HG02943 (cell line): ENCODE data around the gene NGFR.
"Not testable (repeated sequence)": the region's sequence is repeated elsewhere in the genome, so short reads cannot be mapped to it uniquely, and the experiment has no call there.

Source experiments
- ATAC-seq: cut with Tn5 transposase; IDR thresholded peaks from one replicate; pipeline ENCODE4 v1.9.1; 2021; ENCODE audit warnings: mild to moderate bottlenecking, low read depth, moderate library complexity; ENCODE audit not compliant: unreplicated experiment

Gene NGFR

DNA sequence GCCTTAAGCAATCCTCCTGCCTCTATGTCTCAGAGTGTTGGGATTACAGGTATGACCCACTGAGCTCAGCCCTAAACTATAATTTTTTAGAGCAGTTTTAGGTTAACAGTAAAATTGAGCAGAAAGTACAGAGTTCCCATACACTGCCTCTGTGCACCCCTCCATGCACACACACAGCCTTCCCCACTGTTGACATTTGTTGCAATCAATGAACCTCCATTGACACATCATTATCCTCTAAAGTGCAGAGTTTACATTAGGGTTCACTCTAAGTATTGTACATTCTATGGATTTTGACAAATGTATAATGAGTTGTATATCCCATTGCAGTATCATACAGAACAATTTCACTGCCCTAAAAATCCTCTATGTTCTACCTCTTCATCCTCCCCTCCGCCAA, 35.0 kb downstream of the NGFR start:
- no peak for ATAC-seq

DNA sequence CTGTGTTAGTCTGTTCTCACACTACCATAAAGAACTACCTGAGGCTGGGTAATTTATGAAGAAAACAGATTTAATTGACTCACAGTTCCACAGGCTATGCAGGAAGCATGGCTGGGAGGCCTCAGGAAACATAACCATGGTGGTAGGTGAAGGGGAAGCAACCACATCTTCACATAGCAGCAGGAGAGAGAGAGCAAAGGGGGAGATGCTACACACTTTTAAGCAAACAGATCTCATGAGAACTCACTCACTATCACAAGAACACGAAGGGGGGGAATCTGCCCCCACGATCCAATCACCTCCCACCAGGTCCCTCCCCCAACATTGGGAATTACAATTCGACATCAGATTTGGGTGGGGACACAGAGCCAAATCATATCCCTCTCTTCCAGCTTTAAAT, 48.8 kb downstream of the NGFR start:
- no peak for ATAC-seq

DNA sequence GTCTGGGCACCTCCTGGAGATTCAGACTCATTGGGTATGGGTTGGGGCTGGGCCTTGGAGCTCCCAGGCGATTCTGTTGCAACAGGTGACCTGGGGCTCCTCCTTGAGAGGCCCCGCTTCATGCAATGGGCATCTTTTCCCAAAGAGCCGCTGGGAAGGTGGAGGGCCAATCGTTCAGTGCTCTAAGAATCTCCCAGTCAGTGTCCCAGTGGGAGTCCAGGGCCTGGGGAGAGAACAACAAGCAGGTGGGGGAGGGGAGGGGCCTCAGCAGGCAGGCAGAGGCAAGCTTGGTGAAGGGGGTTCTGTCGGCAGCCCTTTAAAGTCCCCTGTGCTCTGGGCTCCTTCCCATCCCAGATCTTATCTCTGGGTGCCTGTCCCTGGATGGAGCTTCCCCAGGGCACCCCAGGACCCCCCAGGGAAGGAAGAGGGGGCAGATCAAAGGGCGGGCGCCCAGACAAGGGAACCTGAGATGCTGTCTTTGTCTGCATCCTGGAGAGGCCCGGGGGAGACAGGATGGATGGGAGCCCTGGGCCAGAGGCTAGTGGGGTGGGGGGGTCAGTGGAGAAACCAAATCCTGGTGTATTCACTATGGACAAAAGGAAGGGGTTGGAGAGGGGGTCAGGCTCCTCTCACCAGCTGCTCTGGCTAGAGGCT, 50.0 kb downstream of the NGFR start:
- no peak for ATAC-seq

DNA sequence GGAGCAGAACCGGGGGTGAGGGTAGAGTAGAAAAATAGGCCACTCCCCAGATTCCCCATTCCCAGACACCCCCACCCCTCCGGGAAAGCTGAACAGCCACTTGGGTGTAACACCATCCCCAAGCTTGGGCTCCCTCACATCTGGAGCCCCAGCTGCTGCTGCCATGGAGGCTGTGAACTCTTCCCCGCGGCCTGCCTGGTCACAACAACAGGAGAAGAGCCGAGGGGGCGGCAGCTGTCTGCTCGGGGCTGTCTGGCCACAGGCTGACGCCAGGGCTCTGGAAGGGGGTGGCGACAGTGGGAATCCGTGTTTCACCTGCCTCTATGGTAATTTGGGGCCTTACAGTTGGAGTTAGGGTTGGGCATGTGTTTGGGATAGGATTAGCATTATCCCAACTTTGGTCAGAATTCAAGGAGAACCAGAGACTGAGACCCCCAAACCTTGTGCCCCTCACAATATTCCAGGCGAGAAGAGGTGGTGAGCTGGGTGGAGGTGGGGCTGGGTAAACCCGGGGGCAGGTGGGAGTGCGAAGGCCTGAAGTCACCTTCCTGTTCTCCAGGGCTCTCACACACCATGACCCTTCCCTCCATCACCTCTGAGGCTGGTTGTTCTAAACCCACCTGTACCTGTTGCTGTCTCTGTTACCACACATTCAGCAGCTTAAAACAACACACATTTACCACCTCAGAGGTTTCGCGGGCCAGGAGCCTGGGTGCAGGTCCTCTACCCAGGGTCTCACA, 50.9 kb downstream of the NGFR start:
- no peak for ATAC-seq

DNA sequence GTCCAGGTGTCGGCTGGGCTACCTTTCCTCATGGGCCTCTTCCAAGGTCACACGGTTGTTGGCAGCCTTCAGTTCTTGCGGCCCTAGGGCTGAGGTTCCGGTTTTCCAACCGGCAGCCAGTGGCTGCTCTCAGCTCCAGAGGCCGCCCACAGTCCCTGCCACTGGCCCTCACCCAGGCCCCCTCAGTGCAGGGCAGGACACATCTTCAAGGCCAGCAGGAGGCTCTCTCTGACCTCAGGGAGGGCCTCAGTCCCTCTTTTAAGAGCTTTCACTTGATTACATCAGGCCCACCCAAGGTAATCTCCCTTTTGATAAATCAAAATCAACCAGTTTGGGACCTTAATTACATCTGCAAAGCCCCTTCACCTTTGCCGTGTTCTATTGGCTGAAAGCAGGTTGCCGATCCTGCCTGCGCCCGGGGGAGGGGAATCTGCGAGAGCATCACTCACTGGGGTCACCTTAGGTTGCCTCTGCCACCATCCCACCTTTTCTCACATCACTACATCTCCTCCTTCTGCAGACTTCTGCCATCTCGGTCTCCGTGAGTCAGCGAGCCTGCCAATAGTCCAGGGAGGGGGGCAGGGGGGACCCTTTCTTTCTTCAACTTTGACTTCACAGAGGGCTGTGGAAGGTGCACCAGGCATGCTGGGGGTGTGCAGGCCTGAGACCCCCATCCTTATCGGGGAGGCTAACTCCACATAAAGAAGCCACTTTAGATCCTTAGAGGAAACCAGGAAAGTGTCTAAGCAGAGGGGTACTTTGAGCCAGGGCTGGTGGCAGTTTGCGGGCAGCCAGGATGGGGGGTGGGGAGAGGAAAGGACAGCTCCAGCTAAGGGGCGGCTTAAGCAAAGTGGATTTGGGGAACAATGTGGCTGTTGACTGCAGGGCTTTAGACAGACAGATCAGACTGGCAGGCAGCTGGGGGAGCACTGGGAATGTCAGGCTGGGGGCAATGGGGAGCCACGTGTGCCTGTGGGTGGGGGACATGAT, 51.7 kb downstream of the NGFR start:
- ATAC-seq: no peak

DNA sequence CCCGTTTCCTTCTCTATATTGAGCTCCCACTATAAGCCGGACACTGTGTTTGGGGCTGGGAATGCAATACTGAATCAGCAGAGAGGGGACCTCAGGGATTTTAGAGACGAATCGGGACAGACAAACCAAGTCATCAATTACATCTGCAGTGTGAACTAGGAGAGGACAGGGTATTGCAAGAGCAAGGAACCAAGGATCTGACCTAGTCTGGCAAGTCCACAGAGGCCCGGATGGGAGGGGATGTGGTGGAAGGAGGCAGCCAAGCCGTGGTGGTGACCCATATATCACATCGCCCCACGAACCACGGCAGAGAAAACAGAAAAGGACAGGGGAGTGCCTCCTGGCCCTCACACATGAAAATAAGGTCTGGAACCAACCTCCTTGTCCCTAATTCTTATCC, 52.5 kb downstream of the NGFR start:
- ATAC-seq: no peak

DNA sequence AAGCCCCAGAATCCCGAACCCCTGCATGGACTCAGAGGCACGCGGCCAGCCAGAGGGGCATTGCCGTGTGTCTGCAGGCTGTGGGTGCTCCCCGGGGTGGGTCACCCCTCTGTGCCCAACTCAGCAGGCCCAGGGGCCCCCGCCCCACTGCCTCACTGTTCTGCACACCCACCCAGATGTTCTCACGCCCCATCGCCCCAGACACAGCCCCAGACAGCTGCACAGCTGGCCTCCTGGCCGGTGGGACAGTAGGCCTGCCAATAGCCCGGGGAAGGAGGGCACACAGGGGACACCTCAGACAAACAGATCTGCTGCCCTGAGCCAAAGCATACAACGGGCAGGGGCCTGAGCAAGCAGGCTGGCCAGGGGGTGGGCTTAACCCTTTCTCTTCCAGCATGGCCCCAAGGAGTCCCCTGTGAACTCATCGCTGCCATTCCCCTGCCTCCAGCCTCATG, 53.0 kb downstream of the NGFR start:
- ATAC-seq: no peak

DNA sequence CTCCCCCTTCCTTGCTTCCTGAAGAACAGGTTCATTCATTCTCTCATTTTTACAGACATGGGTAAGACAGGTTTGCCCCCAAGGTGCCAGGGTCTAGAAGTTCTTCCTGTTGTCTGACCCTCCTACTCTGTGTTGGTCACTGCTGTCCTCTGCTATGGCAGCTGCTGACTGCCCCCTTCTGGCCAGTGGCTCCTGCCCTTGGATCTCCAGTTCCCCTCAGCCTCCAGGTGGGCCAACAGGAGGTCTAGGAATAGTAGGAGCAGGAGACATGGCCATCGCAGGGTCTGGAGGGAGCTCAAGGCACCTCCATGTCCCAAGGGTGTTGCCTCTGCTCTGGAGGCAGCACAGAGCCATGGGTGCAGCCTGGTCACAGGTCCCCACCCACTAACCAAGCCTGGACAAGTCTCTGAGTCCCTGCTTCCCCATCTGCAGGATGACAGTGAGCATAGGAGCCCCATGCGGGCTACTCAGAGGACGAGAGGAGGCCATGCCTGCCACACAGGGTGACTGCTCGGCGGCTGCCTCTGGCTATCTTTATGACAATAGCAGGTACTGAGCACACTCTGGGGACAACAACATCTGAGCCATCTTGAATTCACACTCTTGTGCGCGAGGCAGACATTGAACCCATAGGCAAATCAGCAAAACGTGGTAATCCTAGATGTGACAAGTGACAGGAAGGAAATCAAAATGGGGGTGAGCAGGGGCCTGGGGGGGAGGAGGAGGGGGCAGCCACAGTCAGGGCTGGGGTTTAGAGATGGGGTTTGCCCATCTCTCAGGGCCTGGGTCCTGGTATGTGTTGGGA, 53.6 kb downstream of the NGFR start:
- no peak for ATAC-seq

DNA sequence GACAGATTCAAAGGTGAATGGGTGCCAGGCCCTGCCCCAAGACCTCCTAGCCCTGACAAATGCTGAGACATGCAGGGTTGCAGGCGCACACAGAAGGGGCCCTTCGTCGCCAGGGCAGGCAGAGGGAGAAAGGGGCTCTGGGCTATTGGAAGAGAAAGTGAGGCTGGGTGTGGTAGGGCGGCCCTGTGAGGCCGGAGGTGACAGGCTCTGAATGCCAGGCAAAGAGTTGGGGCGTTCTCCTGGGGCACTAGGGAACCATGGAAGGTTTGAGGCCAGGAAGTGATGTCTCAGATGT, 54.2 kb downstream of the NGFR start:
- no peak for ATAC-seq

DNA sequence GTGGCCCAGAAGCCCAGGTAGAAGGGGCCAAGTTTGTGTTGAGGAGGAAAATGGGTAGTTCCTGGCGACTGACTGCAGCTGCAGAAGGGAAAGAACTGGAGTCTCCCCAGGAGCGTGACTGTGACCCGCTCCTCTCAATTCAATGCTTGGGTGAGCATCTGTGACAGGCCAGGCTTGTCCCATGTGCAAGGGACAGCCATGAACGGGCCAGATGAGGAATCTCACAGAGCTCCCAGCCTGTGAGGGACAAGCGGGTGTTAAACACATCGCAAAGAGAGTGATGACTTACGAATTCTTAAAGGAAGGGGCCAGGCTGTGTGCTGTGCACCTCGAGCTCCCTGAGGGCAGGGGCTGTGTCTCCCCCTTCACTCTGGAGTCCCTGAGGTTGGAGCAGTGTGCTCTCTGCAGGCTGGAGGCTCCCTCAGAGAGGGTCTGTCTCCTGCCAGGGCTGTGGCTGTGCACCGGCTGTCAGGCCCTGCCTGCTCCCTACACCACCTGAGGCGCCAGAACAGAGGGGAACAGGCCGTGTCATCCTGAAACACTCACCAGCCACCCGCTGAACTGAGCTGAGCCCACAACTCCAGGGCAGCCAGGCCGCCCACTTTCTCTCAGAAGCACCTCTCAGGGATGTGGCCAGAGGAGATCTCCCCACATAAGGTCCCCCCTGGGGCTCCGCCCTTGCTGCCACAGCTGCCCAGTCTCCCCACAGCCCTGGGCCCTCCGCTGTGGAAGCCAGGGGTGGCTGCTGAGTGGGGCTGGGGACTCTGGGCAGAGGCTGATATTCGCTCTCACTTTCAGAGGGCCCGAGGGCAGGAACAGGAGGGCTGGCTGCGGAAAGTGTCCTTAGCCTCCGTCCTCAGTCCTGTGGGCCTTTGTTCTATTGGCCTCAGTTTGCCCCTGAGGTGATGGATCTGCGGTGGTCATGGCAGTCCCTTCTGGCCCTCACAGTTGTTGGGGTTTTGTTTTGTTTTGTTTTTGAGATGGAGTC, 54.9 kb downstream of the NGFR start:
- no peak for ATAC-seq

DNA sequence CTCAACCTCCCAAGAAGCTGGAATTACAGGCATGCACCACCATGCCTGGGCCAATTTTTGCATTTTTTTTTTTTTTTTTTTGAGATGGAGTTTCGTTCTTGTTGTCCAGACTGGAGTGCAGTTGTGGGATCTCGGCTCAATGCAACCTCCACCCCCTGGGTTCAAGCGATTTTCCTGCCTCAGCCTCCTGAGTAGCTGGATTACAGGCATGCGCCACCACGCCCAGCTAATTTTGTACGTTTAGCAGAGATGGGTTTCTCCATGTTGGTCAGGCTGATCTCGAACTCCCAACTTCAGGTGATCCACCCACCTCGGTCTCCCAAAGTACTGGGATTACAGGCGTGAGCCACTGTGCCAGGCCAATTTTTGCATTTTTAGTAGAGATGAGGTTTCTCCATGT, 55.7 kb downstream of the NGFR start:
- ATAC-seq: not testable (repeated sequence)

DNA sequence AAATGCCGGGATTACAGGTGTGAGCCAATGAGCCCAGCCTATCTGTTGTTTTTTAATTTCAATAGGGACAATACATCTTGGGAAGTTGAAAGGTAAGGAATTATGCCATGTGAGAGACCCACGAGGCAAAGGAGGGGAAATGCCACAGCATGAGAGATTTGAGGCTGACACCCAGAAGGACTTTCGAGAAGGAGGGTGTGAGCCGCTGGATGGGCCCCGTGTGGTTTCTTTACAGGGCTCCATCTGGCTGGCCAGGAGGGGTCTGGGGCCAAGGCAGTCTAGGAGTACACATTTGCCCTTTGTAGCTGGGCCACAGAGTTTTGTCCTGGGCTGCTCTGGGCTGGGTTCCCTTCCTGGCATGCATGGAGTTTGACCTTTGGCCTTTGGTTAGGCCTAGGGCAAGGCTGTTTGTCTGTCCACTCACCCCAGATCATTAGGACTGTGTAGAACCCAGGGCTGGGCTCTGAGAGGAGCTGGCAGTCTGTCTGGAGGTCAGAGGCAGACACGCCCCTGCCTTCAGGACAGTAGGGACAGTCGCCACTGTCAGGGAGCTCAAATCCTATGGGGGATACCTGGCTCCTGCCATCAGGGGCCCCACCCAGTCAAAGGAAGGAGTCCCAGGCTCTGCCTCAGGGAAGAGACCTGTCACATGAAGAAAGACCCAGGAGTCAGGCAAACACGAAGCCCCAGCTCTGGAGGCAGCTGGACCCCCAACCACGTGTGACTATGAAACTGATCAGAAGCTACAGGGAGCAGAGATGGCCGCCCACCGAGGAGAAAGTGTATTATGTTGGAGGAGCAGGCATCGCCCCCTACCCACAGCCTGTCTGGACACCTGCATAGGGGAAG, 56.4 kb downstream of the NGFR start:
- ATAC-seq: no peak

DNA sequence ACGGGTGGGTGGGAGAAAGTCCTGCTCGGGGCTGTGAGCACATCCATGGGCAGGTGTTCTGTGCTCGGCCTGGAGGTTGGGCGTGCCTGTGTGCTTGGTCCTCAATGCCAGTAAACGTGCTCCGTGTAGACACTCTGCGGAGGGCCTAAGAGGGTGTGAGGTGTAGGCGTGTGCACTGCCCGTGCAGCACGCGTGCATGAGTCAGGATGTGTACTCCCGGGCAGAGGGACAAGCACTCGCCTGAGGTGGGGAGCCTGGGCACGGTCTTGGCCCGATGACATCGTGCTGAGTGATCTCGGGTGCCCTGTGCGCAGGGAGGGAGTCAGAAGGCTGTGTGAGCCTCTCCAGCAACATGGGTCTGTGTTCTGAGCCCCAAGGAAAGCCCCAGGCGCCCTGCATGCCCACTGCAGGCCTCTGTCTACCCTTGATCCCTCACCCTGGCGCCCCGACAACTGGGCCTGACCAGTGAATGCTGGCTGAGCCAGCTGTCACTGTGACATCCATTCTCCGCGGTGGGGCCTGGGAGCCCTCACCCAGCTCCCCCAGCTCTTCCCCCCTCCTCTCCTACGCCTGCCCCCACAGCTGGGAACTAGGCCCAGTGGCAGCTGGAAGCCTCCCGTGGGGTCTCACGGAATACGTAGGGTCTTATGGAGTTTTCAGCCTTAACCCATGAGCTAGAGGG, 57.1 kb downstream of the NGFR start:
- no peak for ATAC-seq

DNA sequence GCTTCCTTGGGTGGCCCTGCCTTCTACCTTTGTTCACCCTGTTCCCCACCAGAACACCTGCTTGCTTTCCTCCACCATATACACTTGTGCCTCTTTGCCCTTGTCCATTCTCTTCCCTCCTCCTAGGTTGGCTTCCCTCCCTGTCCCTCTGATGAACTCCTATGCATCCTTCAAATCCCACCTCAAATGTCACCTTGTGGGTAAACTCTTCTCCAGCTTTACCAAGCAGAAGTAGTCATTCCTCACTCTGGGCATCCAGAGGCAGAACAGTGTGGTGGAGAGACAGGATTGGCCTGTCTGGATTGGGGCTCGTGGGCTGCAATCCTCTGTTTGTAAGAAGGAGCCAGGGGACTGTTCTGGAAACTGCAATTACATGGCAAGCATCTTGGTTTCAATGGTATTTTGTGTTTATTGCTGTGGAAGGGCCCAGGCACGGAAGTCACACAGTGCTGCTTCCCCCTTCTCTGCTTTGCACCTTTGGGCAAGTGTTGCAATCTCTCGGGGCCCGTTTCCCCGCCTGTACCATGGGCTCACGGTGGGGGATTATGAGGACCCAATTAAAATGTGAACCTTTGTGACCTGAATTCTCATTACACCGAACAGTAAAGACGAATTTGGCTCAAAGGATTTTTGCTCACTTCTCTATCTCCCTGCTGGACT, 58.7 kb downstream of the NGFR start:
- ATAC-seq: no peak

DNA sequence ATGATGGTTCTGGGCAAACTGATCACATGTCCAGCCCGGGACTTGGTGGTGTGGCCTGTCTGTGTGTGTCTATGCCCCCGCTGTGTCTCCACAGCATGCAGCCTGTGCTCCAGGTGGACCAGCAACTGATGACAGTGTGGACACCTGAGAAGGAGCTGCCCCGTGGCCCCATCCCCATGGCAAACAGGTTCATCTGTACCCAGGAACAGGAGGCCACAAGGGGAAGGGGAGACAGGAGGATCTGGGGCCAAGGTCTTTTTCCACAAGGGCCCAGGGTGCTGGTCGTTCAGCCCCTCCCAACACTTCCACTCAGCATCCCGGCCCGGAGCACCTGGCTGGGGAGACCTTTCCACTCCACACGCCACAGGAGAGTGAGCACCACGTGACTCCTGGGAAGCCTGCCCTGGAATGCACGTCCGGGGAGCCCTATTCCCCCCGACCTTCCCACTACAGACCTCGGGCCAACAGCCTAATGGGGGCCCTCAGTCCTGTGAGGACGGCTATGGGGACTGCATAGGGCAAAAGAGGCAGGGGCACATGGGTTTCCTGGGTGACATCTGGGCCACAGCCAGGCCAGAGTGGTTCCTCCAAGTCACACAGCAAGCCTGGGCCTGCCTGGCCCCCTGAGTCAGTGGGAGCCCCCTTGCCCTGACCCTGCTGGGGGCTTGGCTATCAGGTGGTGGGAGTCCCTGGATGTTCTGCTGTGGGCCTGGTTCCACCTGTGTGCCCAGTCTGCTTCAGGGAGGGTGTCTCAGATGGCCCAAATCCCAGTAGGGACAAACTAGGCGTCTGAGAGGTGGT, 59.8 kb downstream of the NGFR start:
- no peak for ATAC-seq

DNA sequence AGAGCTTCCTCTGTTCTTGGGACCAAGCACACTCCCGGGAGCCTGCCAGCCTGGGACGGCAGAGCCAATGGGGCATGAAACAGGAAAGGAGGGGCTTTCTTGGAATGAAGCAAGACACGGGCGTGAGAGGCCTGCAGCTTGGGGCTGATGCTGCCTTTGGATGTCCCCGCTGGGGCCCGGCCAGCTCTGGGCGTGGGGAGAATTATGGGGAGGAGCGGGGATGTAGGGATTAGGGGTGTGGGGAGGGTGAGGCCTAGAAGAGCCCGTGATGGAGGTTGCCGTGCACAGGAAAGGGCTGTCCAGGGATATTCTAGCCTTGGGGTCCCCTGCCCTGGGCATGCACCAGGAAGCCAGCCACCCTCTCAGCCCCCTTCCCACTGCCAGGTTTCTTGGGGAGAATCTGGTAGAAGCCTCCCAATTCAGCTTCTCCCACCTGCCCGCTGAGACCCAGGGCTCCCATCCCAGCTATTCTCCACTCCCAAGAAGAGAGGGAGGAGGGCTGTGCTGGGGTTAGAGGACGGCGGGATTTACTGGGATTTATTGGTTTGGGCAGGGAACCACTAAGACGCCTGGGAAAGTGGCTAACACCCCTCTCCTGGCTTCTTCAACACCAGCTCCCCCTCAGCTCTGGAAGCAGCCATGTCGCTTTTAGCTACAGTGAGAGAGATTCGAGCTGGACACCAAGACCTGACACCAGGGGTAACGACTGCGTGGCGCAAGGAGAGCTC, 60.6 kb downstream of the NGFR start:
- ATAC-seq: no peak
